GM12891 (cell line): ENCODE results near the gene LYST.

Experiments used
- POLR2A ChIP-seq: IDR thresholded peaks from 2 replicates; pipeline ENCODE4 v1.6.1; 2011; ENCODE audit warnings: low read depth, low read length, control low read depth
- POLR2AphosphoS5 ChIP-seq: IDR thresholded peaks from 2 replicates; pipeline ENCODE4 v1.6.1; 2011; ENCODE audit warnings: low read depth, low read length, control low read depth
- SPI1 ChIP-seq: IDR thresholded peaks from 2 replicates; pipeline ENCODE4 v1.6.1; 2011; ENCODE audit warnings: low read depth, low read length, control low read depth

- TF ChIP-seq SPI1 (no peak), POLR2AphosphoS5 (no peak), POLR2A (no peak)
Measured at GRCh38 chr1:235648954-235649367, 217.7 kb downstream of the LYST start.
